Astrocyte of the spinal cord (primary cell): ENCODE data around the gene S100A9.
A peak's percentile ranks its signal among the peaks of the same experiment; 100 is the strongest.

Experiments used
- DNase-seq: peaks from one replicate; pipeline ENCODE4 v3.0.0; 2011; ENCODE audit warnings: low read depth, low spot score
- H3K4me3 ChIP-seq: 2 replicates; pipeline ENCODE4 v1.5.1; 2011; ENCODE audit warnings: low read depth, mild to moderate bottlenecking, low read length, moderate library complexity
- CTCF ChIP-seq: IDR thresholded peaks from 2 replicates; pipeline ENCODE4 v1.5.1; 2012; ENCODE audit warnings: low read depth, mild to moderate bottlenecking, low read length, inconsistent platforms
- in situ Hi-C: cut with HindIII; loops from 2 replicates; pipeline ENCODE4 v1.10.0; 2017; ENCODE audit warnings: low sequenced_read_pairs

The S100A9 gene

GRCh38 chr1:153374071-153374470, 16.4 kb downstream of the S100A9 start:
- in situ Hi-C loops, result no loop called here
- no peak for DNase-seq
- H3K4me3 ChIP-seq, result no peak overlapping the region
- no peak for TF ChIP-seq CTCF

- peak; percentile 19 for DNase-seq
- in situ Hi-C loops, result no loop called here
- H3K4me3 ChIP-seq, result no peak within 1 kb of the TSS
- no peak for TF ChIP-seq CTCF
Measured at GRCh38 chr1:153375511-153375910, 17.9 kb downstream of the S100A9 start, which contains the start of gene S100A12. Gene S100A12, minus strand, starts transcription at chr1:153375621. Its CDS starts 1,029 bp downstream, at chr1:153374592.

- no peak for TF ChIP-seq CTCF
- no peak for DNase-seq
- in situ Hi-C loops, result no loop called here
- H3K4me3 ChIP-seq, result no peak overlapping the region
Measured at GRCh38 chr1:153379591-153379990, 21.9 kb downstream of the S100A9 start.

- TF ChIP-seq CTCF, result no peak
- in situ Hi-C loops, result no loop called here
- H3K4me3 ChIP-seq, result no peak overlapping the region
- no peak for DNase-seq
Measured at GRCh38 chr1:153380711-153381110, 23.1 kb downstream of the S100A9 start.

GRCh38 chr1:153384958-153385580, 27.4 kb downstream of the S100A9 start:
- no peak for TF ChIP-seq CTCF
- DNase-seq, result no peak
- in situ Hi-C loops, result no loop called here
- H3K4me3 ChIP-seq, result no peak overlapping the region

- no peak for TF ChIP-seq CTCF
- no peak for DNase-seq
- no peak overlapping the region for H3K4me3 ChIP-seq
- in situ Hi-C loops, result no loop called here
Measured at GRCh38 chr1:153386500-153386901, 28.8 kb downstream of the S100A9 start.
